ENCODE data around the gene SLC46A2.

The SLC46A2 gene

DNA sequence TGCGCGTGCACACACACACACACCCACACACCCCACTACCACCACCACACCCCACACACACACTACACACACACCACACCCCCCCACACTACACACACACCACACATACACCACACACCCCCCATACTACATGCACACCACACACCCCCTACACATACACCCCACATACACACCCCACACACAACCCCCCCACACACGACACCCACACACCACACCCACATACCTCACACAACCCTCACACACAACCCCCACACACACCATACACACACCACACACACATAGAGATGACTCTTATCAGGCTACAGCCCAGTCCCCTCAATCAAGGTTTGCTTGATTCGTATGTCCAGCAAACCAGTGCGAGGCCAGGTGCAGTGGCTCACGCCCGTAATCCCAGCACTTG is 25.7 kb downstream of the SLC46A2 start:
- Histone ChIP-seq H3K14ac (ENCODE audit: low read length in 2 of 2) (no peak overlapping the region), H2BK5ac (ENCODE audit: low read depth, low read length, poor library complexity, severe bottlenecking) (no peak overlapping the region), H3K4me2 (ENCODE audit: low read length, poor library complexity, severe bottlenecking) (no peak overlapping the region), H3K9me3 (ENCODE audit: control insufficient read depth, low read length) (no peaks in the 10 kb centered on the region), H4K91ac (ENCODE audit: low read length) (peak overlapping the region; percentile 1), H3K9ac (ENCODE audit: low read length) (no peak overlapping the region), H2BK12ac (ENCODE audit: low read length in 2 of 2) (no peak overlapping the region), H3K23ac (ENCODE audit: low read length in 2 of 2) (no peak overlapping the region), H3K4me1 (ENCODE audit: control insufficient read depth, insufficient read depth, low read depth, low read length) (peaks cover 4% of the 10 kb centered on the region), H3K4me3 (ENCODE audit: insufficient read depth in 1 of 2, low read depth in 1 of 2, low read length in 2 of 2) (peak overlapping the region in 1 of 2 experiments; percentile 14), H3K79me1 (replicated peaks; ENCODE audit: low read length, poor library complexity, severe bottlenecking) (no peaks in the 10 kb centered on the region), H3K27me3 (ENCODE audit: control insufficient read depth in 1 of 2, insufficient read depth in 1 of 2, low read length in 2 of 2) (no peaks in the 10 kb centered on the region), H2BK15ac (ENCODE audit: low read depth, poor library complexity, severe bottlenecking) (no peak overlapping the region), H3K18ac (ENCODE audit: low read depth in 1 of 2, low read length in 2 of 2) (no peak overlapping the region), H3K27ac (ENCODE audit: low read length, poor library complexity, severe bottlenecking) (no peak overlapping the region), H3K36me3 (ENCODE audit: control insufficient read depth in 1 of 2, insufficient read depth in 2 of 2, low read depth in 1 of 2, low read length in 2 of 2) (peaks cover 16 to 25% of the 10 kb centered on the region in 2 experiments), H2BK120ac (ENCODE audit: low read depth, low read length) (no peak overlapping the region), H3K4ac (ENCODE audit: low read depth in 1 of 2, low read length in 2 of 2) (no peak overlapping the region), H4K8ac (ENCODE audit: low read length) (no peak overlapping the region), H2AK5ac (ENCODE audit: low read length, severe bottlenecking) (no peak overlapping the region), H2AFZ (ENCODE audit: low read depth, low read length) (no peak overlapping the region)
- DNase-seq = no peak
- WGBS = 95% methylated on average over 7 of the region's 7 CpGs

GRCh38 chr9:112864403-112864802 is 26.3 kb downstream of the SLC46A2 start:
- no peak overlapping the region for H3K4me2 ChIP-seq (ENCODE audit: low read length, poor library complexity, severe bottlenecking)

DNA sequence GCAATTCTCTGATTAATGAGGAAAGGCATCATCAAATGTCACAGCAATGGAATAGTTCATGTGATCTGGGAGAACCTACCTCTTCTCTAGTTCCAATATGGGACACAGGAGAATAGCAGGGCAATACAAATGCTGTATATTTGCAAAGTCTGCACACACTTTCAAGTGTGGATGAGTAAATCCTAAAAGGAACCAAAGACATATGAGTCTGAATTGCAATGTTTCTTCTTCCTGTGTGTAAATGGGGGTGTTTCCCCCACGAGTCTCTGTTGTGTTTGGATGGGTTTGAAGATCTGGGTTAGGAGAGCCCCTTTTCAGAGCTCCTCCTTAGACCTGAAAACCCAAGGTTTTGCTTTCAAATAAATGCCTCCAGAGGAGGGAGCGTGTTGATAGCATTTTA is 26.9 kb downstream of the SLC46A2 start:
- 99% methylated on average over 2 of the region's 2 CpGs for WGBS
- Histone ChIP-seq H3K9me3 (ENCODE audit: control insufficient read depth, low read length) (no peaks in the 10 kb centered on the region), H2BK12ac (ENCODE audit: low read length in 2 of 2) (no peak overlapping the region)

More at GRCh38 chr9:112864403-112864802, 26.3 kb downstream of the SLC46A2 start:
- Histone ChIP-seq H3K36me3 (ENCODE audit: control insufficient read depth in 1 of 2, insufficient read depth in 2 of 2, low read depth in 1 of 2, low read length in 2 of 2) (peaks cover 16 to 19% of the 10 kb centered on the region in 2 experiments), H3K4me1 (ENCODE audit: control insufficient read depth, insufficient read depth, low read depth, low read length) (peaks cover 4% of the 10 kb centered on the region), H3K27ac (ENCODE audit: low read length, poor library complexity, severe bottlenecking) (no peak overlapping the region), H4K91ac (ENCODE audit: low read length) (no peak overlapping the region), H3K4me3 (ENCODE audit: insufficient read depth in 1 of 2, low read depth in 1 of 2, low read length in 2 of 2) (no peak overlapping the region), H4K8ac (ENCODE audit: low read length) (no peak overlapping the region), H3K79me1 (replicated peaks; ENCODE audit: low read length, poor library complexity, severe bottlenecking) (no peaks in the 10 kb centered on the region), H3K23ac (ENCODE audit: low read length in 2 of 2) (no peak overlapping the region), H3K27me3 (ENCODE audit: control insufficient read depth in 1 of 2, insufficient read depth in 1 of 2, low read length in 2 of 2) (no peaks in the 10 kb centered on the region), H2BK120ac (ENCODE audit: low read depth, low read length) (no peak overlapping the region), H3K14ac (ENCODE audit: low read length in 2 of 2) (no peak overlapping the region), H3K9me3 (ENCODE audit: control insufficient read depth, low read length) (no peaks in the 10 kb centered on the region), H2AK5ac (ENCODE audit: low read length, severe bottlenecking) (no peak overlapping the region), H2BK15ac (ENCODE audit: low read depth, poor library complexity, severe bottlenecking) (peak overlapping the region; percentile 15), H3K4ac (ENCODE audit: low read depth in 1 of 2, low read length in 2 of 2) (no peak overlapping the region), H3K18ac (ENCODE audit: low read depth in 1 of 2, low read length in 2 of 2) (no peak overlapping the region), H2BK12ac (ENCODE audit: low read length in 2 of 2) (no peak overlapping the region), H2BK5ac (ENCODE audit: low read depth, low read length, poor library complexity, severe bottlenecking) (no peak overlapping the region), H2AFZ (ENCODE audit: low read depth, low read length) (no peak overlapping the region), H3K9ac (ENCODE audit: low read length) (no peak overlapping the region)
- WGBS = 98% methylated on average over 2 of the region's 3 CpGs
- no peak for DNase-seq

GRCh38 chr9:112863214-112863613 is 27.5 kb downstream of the SLC46A2 start:
- WGBS = 40% methylated on average over 3 of the region's 4 CpGs
- H3K9me3 ChIP-seq (ENCODE audit: control insufficient read depth, low read length) = no peaks in the 10 kb centered on the region
- no peak overlapping the region for H3K23ac ChIP-seq (ENCODE audit: low read length in 2 of 2)
- DNase-seq = peak; percentile 76
- H3K36me3 ChIP-seq (ENCODE audit: control insufficient read depth in 1 of 2, insufficient read depth in 2 of 2, low read depth in 1 of 2, low read length in 2 of 2) = peaks cover 8 to 9% of the 10 kb centered on the region in 2 experiments
- no peak overlapping the region for H2BK15ac ChIP-seq (ENCODE audit: low read depth, poor library complexity, severe bottlenecking)
- H3K4me2 ChIP-seq (ENCODE audit: low read length, poor library complexity, severe bottlenecking) = no peak overlapping the region
- no peak overlapping the region for H2BK5ac ChIP-seq (ENCODE audit: low read depth, low read length, poor library complexity, severe bottlenecking)
- H3K79me1 ChIP-seq (replicated peaks; ENCODE audit: low read length, poor library complexity, severe bottlenecking) = no peaks in the 10 kb centered on the region
- no peak overlapping the region for H3K14ac ChIP-seq (ENCODE audit: low read length in 2 of 2)
- peaks cover 2% of the 10 kb centered on the region for H3K4me1 ChIP-seq (ENCODE audit: control insufficient read depth, insufficient read depth, low read depth, low read length)
- H2AFZ ChIP-seq (ENCODE audit: low read depth, low read length) = no peak overlapping the region
- no peak overlapping the region for H2AK5ac ChIP-seq (ENCODE audit: low read length, severe bottlenecking)
- no peak overlapping the region for H3K4me3 ChIP-seq (ENCODE audit: insufficient read depth in 1 of 2, low read depth in 1 of 2, low read length in 2 of 2)
- no peak overlapping the region for H3K18ac ChIP-seq (ENCODE audit: low read depth in 1 of 2, low read length in 2 of 2)
- H2BK12ac ChIP-seq (ENCODE audit: low read length in 2 of 2) = no peak overlapping the region
- H4K91ac ChIP-seq (ENCODE audit: low read length) = no peak overlapping the region
- no peak overlapping the region for H3K27ac ChIP-seq (ENCODE audit: low read length, poor library complexity, severe bottlenecking)
- no peak overlapping the region for H4K8ac ChIP-seq (ENCODE audit: low read length)
- H3K27me3 ChIP-seq (ENCODE audit: control insufficient read depth in 1 of 2, insufficient read depth in 1 of 2, low read length in 2 of 2) = no peaks in the 10 kb centered on the region
- H3K4ac ChIP-seq (ENCODE audit: low read depth in 1 of 2, low read length in 2 of 2) = no peak overlapping the region
- H3K9ac ChIP-seq (ENCODE audit: low read length) = peak overlapping the region; percentile 6
- H2BK120ac ChIP-seq (ENCODE audit: low read depth, low read length) = no peak overlapping the region

More for the DNA sequence above, 26.9 kb downstream of the SLC46A2 start:
- Histone ChIP-seq H3K23ac (ENCODE audit: low read length in 2 of 2) (no peak overlapping the region), H3K14ac (ENCODE audit: low read length in 2 of 2) (no peak overlapping the region), H3K36me3 (ENCODE audit: control insufficient read depth in 1 of 2, insufficient read depth in 2 of 2, low read depth in 1 of 2, low read length in 2 of 2) (peaks cover 12 to 13% of the 10 kb centered on the region in 2 experiments), H3K79me1 (replicated peaks; ENCODE audit: low read length, poor library complexity, severe bottlenecking) (no peaks in the 10 kb centered on the region), H3K18ac (ENCODE audit: low read depth in 1 of 2, low read length in 2 of 2) (no peak overlapping the region), H2BK15ac (ENCODE audit: low read depth, poor library complexity, severe bottlenecking) (no peak overlapping the region), H4K91ac (ENCODE audit: low read length) (no peak overlapping the region), H2AFZ (ENCODE audit: low read depth, low read length) (no peak overlapping the region), H3K27me3 (ENCODE audit: control insufficient read depth in 1 of 2, insufficient read depth in 1 of 2, low read length in 2 of 2) (no peaks in the 10 kb centered on the region), H4K8ac (ENCODE audit: low read length) (peak overlapping the region; percentile 7), H2BK5ac (ENCODE audit: low read depth, low read length, poor library complexity, severe bottlenecking) (no peak overlapping the region), H3K9ac (ENCODE audit: low read length) (no peak overlapping the region), H3K4me2 (ENCODE audit: low read length, poor library complexity, severe bottlenecking) (no peak overlapping the region), H2AK5ac (ENCODE audit: low read length, severe bottlenecking) (no peak overlapping the region), H2BK120ac (ENCODE audit: low read depth, low read length) (no peak overlapping the region), H3K4me3 (ENCODE audit: insufficient read depth in 1 of 2, low read depth in 1 of 2, low read length in 2 of 2) (no peak overlapping the region), H3K4me1 (ENCODE audit: control insufficient read depth, insufficient read depth, low read depth, low read length) (peaks cover 2% of the 10 kb centered on the region), H3K4ac (ENCODE audit: low read depth in 1 of 2, low read length in 2 of 2) (no peak overlapping the region), H3K27ac (ENCODE audit: low read length, poor library complexity, severe bottlenecking) (no peak overlapping the region)
- DNase-seq = no peak
